ENCODE data around the gene TM6SF1. TPM values are rescaled to one million over a fixed set of nuclear protein-coding genes. Genes with fewer than 3 reads are reported as not detected.

TM6SF1 gene
- total and polyA plus RNA-seq, 9 of the 15 experiments (the other 6 are each of a cell fraction or from before 2014, with no cell fraction given), result 1.0 to 5.6 (median 3.5) TPM

- TF ChIP-seq FOS (IDR thresholded peaks at IDR 0.05; ENCODE audit: extremely low read depth, insufficient read length) (no peak), SMAD4 (CRISPR knock-in tag; conservative IDR thresholded peaks at IDR 0.05) (peak; percentile 65; the same call in 1 of the 2 replicates), MIER1 (IDR thresholded peaks at IDR 0.05; ENCODE audit: low read depth) (no peak), YY1 (IDR thresholded peaks at IDR 0.05; ENCODE audit: borderline replicate concordance in 1 of 3, control insufficient read depth in 1 of 3, extremely low read depth in 1 of 3, insufficient read depth in 3 of 3, insufficient read length in 1 of 3, insufficient replicate concordance in 2 of 3, low read depth in 1 of 3, low read length in 2 of 3) (peak; percentile 43 to 89 (median 85)), ZNF311 (CRISPR knock-in tag; IDR thresholded peaks at IDR 0.05) (peak; percentile 65; the same call in 1 of the 2 replicates), CREM (IDR thresholded peaks at IDR 0.05; ENCODE audit: low read depth) (peak; percentile 30), TAL1 (IDR thresholded peaks at IDR 0.05) (no peak), JUN (IDR thresholded peaks at IDR 0.05; ENCODE audit: borderline replicate concordance, low read depth, low read length) (peak; percentile 5; the same call in 1 of the 2 replicates), JUN (CRISPR knock-in tag; IDR thresholded peaks at IDR 0.05; ENCODE audit: borderline replicate concordance) (no peak), EHMT2 (IDR thresholded peaks at IDR 0.05) (no peak), RBBP5 (IDR thresholded peaks at IDR 0.05; ENCODE audit: borderline replicate concordance, insufficient read depth, low read length, poor library complexity, severe bottlenecking) (peak; percentile 95), CHD1 (IDR thresholded peaks at IDR 0.05; ENCODE audit: low read length) (peak; percentile 72), ZBTB11 (CRISPR knock-in tag; IDR thresholded peaks at IDR 0.05) (peak; percentile 74 to 96 (median 82); a peak in 5 of 6 replicates), PHB (CRISPR knock-in tag; IDR thresholded peaks at IDR 0.05) (peak; percentile 62; the same call in 1 of the 2 replicates), ZNF644 (tag; IDR thresholded peaks at IDR 0.05; ENCODE audit: low read depth) (peak; percentile 48; the same call in 1 of the 2 replicates)
- TF ChIP-seq, protein P1, sequence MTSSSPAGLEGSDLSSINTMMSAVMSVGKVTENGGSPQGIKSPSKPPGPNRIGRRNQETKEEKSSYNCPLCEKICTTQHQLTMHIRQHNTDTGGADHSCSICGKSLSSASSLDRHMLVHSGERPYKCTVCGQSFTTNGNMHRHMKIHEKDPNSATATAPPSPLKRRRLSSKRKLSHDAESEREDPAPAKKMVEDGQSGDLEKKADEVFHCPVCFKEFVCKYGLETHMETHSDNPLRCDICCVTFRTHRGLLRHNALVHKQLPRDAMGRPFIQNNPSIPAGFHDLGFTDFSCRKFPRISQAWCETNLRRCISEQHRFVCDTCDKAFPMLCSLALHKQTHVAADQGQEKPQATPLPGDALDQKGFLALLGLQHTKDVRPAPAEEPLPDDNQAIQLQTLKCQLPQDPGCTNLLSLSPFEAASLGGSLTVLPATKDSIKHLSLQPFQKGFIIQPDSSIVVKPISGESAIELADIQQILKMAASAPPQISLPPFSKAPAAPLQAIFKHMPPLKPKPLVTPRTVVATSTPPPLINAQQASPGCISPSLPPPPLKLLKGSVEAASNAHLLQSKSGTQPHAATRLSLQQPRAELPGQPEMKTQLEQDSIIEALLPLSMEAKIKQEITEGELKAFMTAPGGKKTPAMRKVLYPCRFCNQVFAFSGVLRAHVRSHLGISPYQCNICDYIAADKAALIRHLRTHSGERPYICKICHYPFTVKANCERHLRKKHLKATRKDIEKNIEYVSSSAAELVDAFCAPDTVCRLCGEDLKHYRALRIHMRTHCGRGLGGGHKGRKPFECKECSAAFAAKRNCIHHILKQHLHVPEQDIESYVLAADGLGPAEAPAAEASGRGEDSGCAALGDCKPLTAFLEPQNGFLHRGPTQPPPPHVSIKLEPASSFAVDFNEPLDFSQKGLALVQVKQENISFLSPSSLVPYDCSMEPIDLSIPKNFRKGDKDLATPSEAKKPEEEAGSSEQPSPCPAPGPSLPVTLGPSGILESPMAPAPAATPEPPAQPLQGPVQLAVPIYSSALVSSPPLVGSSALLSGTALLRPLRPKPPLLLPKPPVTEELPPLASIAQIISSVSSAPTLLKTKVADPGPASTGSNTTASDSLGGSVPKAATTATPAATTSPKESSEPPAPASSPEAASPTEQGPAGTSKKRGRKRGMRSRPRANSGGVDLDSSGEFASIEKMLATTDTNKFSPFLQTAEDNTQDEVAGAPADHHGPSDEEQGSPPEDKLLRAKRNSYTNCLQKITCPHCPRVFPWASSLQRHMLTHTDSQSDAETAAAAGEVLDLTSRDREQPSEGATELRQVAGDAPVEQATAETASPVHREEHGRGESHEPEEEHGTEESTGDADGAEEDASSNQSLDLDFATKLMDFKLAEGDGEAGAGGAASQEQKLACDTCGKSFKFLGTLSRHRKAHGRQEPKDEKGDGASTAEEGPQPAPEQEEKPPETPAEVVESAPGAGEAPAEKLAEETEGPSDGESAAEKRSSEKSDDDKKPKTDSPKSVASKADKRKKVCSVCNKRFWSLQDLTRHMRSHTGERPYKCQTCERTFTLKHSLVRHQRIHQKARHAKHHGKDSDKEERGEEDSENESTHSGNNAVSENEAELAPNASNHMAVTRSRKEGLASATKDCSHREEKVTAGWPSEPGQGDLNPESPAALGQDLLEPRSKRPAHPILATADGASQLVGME (CRISPR knock-in tag; IDR thresholded peaks at IDR 0.05), result 0 out of 2 replicates have a peak, but pooled peaks have one; percentile 72
Measured at GRCh38 chr15:83066734-83067637, 40.5 kb upstream of the TM6SF1 start, which contains the start of gene BTBD1 (continued).

All from K562 (cell line).